AG09319 (cell line): ENCODE measurements around the gene AVP.
"Not testable (repeated sequence)": the region's sequence is repeated elsewhere in the genome, so short reads cannot be mapped to it uniquely, and the experiment has no call there.

Source experiments
- DNase-seq: peaks from one replicate; pipeline ENCODE4 v3.0.0-alpha.2; 2010; ENCODE audit warnings: low read depth; ENCODE audit errors: extremely low read depth
- CTCF ChIP-seq: IDR thresholded peaks from 2 replicates; pipeline ENCODE4 v1.5.1; 2011; ENCODE audit warnings: low read depth, mild to moderate bottlenecking, inconsistent platforms, low read length, moderate library complexity

The AVP gene

GRCh38 chr20:3067139-3068014 is 17.1 kb downstream of the AVP start:
- DNase-seq: no peak
- TF ChIP-seq CTCF: no peak

GRCh38 chr20:3064119-3064518 is 20.4 kb downstream of the AVP start:
- not testable (repeated sequence) for DNase-seq

- TF ChIP-seq CTCF: no peak
- no peak for DNase-seq
Observed at GRCh38 chr20:3059489-3059888, 25.0 kb downstream of the AVP start.

GRCh38 chr20:3051385-3052019 is 33.0 kb downstream of the AVP start:
- no peak for DNase-seq
- no peak for TF ChIP-seq CTCF

- no peak for TF ChIP-seq CTCF
- DNase-seq: no peak
Observed at GRCh38 chr20:3047486-3048419, 36.8 kb downstream of the AVP start.

GRCh38 chr20:3046677-3047462 is 37.7 kb downstream of the AVP start:
- TF ChIP-seq CTCF: no peak
- DNase-seq: no peak
